Measurements from ENCODE around the gene PRKAG2.

DNA sequence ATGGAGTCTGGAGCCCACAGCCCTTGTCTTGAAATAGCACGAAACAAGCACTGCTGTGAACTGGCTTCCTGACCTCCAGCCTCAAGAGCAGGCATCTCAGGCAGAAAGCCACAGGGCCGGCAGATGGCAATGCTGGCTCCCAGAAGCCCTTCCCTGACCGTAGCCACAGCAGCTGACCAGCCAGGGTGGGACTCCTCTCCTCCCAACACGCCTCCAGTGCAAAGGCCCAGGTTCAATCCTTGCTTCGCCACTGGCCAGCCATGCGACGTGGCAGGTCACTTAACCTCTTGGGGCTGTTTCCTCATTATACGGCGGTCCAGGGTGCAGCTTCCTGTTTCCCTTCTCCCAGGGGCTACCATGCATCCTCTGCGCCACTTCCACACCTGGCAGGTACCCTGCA is 12.8 kb downstream of the PRKAG2 start:
- TF ChIP-seq CTCF (IDR thresholded peaks at IDR 0.05) (no peak), POLR2A (IDR thresholded peaks at IDR 0.05) (no peak), POLR2AphosphoS5 (IDR thresholded peaks at IDR 0.05) (no peak)

Measured in breast epithelium (tissue), 3 donors.